Iris pigment epithelial cell (primary cell): ENCODE measurements around the gene IFITM10.

Source experiments
- DNase-seq: peaks from one replicate; pipeline ENCODE4 v3.0.0-alpha.2; 2011; ENCODE audit warnings: low read depth

The IFITM10 gene

DNA sequence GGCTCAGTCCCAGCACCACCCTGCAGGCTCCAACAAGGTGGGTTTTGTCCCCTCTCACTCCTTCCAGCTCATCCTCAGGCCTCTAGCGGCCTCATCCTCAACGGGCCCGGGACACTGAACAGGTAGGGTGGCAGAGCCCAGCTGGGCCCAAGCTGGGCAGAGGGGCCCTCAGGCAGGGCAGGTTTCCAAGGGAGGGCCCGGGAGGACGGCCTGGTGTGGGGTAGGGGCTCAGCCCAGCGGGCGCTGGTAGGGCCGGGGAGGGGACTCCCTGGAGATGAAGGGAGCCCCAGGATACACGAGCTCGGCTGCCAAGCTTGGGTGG is 2.5 kb upstream of the IFITM10 start:
- DNase-seq: no peak

DNA sequence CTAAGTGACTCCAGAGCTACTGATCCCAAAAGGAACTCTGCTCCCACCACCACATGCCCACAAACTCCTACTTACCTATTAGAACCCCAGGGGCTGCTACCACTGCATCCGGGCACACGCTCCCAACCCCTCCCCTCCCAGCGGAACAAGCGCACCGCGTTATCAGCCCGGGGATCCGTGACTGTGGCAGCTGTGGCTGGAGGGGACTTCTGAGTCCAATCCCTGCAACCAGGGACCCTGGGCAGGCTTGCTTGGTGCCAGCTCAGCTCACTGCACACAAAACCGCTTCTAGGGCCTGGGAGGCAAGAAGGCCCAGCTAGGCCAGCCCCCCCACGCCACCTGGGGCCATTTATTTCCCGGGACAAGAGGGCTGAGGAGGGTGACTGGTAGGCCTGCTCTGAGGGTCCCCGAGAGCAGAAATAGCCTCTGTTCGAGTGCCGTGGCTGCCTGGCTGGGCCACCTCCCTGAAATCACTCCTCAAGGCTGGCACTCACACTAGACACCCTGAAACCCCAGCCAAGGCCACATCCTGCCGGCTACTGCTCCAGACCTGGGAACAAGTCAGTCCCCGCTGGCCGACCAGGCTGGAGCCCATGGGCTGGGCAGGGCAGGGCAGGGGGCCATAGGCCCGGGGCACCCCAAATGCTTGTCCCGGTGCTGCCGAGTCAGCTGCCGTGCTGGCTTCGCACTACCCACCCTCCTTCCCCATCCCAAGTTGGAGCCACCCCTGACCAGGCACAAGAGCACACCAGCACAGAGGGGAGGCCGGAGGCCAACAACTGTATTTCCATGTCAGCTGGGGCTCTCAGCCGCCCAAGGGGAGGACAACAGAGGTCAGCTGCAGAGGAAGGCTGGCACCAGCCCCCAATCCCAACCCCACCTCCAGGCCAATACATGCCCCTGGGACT is 1.9 kb upstream of the IFITM10 start:
- DNase-seq: no peak

DNA sequence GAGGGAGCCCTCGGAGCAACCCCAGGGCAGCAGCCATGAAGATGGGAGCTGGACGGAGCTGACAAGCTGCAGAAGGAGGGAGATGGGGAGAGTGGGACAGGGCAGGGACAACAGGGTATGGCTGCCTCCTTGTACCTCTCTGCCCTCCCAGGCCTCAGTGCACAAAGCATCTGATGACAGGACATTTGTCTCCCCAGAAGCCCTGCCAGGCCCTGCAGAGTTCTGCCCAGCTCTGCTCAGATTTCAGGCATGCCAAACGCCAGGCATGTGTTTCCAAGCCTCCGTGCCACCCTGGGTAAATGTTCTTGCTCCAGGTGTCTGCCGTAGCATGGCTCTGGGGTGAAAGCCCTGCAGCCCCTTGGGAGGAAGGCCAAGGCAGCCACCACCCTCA is 1.1 kb upstream of the IFITM10 start:
- DNase-seq: no peak

DNA sequence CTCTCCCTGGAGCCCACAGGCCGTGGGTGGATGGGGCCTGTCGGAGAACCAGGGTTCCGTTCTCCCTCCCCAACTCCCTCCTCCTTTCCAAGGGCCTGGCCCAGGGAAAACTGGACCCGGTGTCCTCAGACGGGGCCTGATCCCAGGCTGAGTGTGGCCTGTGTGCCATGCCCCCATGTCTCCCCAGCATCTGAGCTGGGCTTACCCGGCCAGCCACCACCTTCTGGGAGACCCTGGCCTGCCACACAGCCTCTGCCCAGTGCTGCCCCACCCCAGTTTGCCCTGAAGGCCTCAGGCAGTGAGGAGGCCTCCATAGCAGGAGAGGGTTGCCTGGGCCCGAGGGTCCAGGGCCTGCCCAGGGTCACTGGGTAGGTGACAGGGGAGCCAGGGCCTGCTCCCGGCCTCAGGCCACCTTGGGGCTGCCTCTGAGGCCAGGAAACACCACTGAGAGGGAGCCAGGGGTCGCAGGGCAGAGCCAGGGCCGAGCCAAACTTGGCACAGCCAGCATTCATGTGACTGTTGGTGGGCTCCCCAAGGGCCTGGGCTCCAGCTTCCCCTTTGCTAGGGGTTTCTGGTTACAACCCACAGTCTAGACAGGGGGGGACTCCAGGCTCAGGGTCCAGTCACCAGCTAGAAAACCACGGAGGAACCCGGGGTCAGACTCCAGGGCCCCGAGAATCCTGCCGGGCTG is 590 bp upstream of the IFITM10 start:
- DNase-seq: no peak

DNA sequence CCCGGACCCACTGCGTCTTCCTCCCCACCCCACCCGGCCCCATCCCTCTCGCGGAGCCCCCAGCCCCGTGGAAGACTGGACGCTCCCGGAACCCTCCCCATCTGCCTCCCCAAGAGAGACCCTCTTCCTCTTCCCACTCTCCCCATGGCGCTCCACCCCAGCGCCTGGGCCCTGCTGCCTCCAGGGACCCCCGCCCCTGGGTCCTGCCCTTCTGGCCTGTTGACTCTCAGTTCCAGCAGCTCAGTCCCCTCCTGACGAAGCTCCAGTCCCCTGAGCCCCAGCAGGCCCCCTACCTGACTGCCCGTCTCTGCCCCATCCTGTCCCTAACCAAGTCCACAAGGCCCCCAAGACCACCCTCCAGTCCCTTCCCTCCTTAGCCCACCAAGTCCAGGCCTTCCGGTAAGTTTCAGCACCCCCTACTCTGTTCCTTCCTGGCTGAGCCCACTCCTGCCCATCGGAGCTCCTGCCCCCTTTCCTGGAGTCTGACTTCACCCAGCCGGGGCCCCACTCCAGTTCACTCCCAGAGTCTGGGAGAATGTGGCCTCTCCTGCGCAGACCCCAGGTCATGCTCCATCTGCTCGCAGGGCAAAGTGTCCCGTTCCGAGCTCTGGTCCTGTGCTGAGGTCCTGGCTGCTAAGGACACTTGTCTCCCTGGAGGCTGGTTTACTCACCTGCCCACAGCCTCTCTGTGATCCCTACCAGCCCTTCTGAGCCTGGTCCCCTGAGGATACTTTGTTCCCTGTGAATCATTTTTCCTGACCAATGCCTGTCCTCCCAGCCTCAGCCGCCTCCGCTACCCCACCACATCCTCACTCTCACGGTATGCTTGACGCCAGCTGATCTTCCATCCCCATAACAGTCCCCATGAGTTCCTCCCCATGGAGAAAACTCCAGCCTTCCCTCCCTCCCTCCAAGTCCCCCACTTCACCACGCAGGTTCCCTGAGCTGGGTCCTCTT is 722 bp downstream of the IFITM10 start:
- peak; percentile 45 for DNase-seq

DNA sequence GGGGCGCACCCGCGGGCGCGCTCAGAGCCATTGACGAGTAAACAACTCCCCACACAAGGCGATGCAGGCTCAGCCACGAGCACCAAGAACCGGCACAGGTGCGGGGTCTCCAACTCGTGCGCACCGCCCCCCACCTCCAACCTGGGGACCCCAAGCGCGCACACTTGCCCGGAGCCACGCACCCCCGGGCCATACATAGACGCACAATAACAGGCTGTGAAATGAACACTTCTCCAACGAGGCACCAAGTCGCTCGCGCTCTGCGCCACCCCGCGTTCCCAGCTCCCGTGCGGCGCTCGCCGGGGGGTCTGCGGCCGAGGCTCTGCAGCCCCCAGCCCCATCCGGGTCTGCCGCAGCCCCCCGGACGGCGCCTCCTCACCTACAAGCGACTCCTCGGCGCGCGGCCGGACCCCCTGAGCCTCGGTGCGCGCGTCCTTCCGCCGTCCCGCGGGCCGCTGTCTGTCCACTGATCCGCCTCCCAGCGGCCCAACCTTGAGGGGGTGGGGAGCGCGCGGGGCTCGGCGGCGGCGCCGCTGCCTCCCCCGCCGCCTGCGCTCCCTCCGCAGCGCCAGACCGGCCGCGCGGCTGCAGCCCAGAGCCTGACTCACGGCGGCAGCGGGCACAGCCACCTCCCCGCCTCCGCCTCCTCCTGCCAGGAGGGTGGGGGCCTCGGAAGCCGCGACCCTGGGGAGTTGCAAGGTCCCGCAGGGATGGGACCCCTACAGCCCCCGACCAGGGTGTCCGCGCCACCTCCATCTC is 1.6 kb downstream of the IFITM10 start:
- DNase-seq: no peak

DNA sequence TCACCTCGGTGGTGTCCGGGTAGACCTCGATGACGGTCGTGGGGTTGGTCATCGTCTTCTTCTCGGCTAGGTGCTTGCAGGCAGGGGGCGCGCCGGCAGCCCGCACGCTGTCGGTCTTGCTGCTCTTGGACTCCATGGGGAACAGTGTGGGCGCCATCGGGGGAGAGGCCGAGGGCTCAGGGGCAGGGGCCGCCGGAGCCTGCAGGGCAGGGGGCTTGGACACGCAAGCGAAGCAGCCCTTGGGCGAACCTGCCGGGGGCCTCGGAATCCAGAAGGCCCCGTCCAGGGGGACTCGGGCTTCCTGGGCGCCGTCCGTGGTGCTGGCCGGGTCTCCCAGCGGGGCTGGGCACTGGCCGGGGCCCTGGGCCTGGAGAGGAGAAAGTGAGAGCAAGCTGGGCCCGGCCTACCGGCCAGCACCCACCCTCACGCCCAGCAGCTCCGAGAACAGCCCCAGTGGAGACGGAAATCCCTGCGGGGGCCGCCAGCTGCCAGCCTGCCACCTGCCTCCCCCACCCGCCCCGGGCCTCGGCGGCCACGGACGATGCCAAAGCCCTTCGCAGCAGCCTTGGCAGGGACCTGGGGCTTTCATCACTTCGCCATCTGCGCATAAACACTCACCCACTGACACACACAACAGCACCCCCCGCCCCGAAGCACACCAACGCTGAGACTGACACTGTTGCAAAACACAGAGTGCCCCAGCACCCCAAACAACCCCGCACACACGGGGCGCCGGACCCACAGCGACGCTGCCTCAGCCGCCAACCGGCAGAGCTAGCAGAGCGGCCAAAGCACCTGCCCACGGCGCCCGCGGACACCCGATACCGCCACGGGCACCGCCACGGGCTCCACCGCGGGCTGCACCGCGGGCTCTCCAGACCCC is 2.4 kb downstream of the IFITM10 start:
- DNase-seq: no peak

DNA sequence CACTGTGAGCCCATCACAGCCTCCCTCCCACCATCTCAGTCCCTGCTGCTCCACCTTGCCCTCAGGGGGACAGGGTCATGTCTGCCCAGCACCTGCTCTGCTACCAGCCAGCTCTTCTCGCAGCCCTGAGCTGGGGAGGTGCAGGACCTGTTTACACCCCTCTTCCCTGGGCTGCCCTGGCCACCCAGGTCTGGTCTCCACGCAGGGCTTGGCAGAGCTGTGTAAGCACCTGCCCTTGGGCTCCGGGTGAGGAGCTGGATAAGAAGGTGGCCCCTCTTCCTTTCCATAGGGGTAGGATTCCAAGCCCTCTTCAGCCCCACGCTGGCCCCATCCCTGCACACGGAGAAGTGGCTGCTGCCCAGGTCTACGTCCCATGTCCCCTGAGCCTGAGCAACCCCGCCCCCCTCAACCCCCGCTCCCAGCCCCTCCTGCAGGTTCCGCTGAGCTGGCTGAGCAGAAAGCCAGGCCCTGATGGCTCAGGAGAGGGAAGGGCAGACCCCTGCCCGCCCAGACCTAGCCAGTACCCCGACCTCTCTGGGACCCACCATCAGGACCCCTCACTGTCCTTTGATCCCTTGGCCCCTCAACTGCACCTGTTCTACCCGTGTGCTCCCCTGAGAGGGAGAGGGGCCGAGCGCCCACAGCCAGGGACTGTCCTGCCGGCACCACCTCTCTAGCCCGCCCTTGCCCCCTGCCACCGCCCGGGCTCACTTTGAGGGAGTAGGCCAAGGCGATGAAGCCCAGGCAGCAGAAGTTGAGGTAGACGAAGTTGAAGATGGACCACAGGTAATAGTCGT is 3.2 kb downstream of the IFITM10 start:
- no peak for DNase-seq

DNA sequence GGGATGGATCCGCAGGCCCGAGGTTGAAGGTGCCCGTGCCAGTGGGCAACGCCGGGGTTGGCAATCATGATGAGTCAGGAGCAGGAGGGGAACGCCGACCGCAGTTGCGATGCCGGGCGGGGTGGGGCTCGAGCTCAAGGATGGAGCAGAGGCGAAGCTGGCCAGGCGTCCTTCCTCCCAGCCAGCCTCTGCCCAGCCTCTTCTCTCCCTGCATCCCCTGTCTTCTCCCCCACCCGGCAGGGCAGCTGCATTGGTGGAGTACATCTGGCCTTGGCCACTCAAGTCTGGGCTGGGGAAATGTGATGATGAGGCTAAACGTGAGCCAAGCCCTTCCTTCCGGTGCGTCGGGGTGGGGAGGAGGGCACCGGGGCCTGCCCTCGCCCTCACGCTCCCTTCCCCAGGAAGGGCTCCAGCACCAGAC is 3.9 kb downstream of the IFITM10 start:
- no peak for DNase-seq

DNA sequence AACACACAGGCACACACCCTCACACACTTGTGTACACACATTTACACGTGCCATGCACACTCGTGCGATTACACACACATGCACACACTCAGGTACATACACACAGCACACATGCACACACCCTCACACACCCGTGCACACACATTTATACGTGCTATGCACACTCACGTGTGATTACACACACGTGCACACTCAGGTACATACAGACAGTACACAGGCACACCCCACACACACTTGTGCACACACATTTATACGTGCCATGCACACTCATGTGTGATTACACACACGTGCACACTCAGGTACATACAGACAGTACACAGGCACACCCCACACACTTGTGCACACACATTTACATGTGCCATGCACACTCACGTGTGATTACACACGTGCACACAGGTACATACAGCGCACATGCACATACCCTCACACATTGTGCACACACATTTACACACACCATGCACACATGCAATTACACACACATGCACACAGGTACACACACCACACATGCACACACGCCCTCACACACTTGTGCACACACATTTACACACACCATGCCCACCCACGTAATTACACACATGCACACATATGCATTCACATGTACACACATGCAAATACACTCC is 4.6 kb downstream of the IFITM10 start:
- no peak for DNase-seq

DNA sequence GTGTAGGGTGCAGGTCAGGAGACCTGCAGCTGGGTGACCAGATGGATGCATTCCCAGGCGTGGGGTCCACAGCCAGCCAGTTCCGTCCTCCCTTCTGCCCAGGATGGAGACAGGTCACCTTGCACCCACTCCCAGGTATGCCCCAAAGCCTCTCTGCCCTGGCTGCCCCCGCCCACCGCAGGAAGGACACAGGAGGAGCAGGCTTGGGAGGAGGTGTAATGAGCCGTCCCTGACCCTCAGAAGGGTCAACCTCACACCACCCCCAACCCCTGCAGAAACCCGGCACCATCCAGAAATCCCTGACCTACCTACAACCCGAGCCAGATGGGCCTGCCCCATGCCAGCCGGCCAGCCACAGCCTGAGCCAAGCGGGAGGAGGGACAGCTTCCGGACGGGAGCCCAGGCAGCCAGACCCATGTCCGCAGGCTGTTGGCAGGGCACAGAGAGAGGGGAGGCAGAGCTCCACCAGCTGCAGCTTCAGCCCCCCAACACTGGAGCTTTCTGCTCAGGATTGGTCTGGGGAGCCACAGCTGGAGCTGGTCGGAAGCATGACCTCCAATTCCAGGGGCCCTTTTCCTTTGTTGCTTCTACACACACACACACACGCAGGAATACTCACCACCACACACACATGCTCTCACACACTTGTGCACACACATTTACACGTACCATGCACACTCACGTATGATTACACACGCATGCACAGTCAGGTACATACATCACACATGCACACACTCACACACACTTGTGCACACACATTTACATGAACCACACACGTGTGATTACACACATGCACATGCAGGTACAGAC is 5.3 kb downstream of the IFITM10 start:
- DNase-seq: no peak

DNA sequence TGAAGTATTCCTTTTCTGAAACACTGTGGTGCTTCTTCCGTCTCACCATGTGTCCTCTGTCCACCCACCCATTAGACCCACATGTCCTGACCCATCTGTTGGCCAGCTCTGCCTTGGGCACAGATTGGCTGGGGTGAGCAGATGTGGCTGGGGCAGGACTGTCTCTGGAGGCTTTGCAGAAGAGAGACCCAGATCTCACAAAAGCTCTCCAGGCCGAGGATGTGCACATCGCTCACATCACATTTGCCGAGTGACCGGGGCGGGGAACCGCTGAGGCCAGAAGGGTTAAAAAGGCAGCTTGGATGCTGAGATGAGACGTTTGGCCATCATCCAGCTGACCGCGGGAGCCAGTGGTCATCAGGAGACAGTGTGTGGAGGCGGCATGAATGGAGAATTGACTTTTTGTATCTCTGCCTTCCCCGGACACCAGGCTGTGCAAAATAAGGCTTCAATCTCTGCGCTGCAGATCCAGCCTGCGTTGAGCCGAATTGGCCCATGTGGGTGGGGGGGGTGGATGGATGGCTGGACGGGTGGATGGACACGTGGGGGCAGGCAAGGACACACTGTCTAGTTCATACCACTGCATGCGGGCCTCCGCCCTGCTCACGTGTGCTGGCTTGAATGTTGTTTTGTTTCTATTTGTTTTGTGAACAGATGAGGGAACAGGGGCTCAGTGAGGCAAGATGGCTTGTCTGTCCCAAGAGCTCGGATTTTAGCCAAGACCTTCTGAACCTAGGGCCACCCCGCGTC is 6.1 kb downstream of the IFITM10 start:
- no peak for DNase-seq

DNA sequence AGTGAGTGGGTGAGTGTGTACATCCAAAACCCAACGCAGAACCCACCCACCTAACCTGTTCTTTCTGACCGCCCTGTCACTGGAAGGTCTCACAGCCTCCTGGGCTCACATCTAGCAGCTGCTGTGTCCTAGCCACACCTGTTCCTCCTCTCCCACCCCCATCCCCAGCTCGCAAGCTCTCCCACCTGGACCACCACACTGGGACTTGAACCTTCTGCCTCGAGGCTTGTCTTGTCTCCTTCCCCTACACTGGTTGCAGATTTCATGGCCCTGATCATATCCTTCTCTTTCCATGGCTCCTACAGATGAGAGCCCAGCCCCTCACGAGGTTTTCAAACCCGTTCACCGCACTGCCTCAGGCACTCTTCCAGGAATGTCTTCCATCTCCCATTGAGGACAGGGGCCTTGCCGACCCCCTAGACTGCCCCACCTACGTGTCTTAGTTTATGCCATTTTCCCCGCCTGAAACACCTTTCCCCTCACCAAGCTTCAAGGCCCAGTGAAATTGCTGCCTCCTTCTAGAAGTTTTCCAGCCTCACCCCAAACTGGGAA is 6.7 kb downstream of the IFITM10 start:
- DNase-seq: no peak

DNA sequence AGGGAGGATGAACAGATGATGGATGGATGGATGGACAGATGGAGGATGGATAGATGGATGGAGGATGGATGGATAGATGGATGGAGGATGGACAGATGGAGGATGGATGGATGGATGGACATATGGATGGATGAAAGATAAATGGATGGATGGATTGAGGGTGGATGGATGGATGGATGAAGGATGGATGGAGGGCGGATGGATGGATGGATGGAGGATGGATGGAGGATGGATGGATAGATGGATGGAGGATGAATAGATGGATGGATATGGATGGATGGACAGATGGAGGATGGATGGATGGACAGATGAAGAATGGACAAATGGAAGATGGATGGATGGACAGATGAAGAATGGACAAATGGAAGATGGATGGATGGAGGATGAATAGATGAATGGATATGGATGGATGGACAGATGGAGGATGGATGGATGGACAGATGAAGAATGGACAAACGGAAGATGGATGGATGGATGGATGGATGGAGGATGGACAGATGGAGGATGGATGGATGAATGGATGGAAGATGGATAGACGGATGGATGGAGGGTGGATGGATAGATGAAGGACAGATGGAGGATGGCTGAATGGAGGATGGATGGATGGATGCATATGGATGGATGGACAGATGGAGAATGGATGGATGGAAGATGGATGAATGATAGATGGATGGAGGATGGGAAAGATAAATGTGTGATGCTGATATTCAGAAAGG is 7.4 kb downstream of the IFITM10 start:
- no peak for DNase-seq

DNA sequence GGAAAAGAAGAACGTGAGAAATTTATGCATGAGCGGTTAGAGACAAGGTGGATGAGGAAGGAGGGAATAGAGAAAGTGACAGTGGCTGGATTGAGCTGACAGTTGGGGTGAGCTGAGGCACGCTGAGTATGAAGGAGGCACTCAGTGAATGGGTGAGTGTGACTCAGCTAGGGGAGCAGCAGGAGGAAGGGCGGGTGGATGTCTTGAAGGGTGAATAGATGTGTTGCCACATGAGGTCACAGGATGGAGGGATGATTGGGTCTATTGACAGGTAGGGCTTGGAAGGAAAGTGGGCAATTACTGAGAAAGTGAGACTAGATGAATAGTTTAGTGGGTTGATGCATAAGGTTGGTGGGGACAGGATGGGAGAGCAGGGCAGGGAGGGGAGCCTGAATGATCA is 8.0 kb downstream of the IFITM10 start:
- DNase-seq: no peak

DNA sequence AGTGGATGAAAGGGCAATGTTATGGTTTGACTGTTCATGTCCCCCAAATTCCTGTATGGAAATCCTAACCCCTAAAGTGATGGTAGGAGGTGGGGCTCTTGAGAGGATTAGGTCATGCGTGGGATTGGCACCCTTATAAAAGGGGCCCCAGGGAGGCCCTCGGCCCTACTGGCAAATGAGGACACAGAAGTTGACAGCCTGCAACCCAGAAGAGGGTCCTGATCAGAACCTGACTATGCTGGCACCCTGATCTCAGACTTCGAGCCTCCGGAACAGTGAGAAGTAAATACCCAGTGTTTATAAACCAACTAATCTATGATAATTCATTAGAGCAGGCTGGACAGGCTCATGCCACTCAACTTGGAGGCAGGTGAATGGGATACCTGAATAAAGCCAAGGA is 8.7 kb downstream of the IFITM10 start:
- no peak for DNase-seq
